DOHH2 (cell line): Measurements from ENCODE around the gene CACNA2D3.

Source experiments
- EZH2phosphoT487 ChIP-seq: fragments of 200-600 bp; sonication (generic); IDR thresholded peaks from 2 replicates; pipeline ENCODE4 v1.6.1; 2017; ENCODE audit warnings: borderline replicate concordance, mild to moderate bottlenecking, antibody characterized with exemption, low read length, moderate library complexity, mixed read lengths
- TF ChIP-seq, protein P1 (sequence below): fragments of 200-600 bp; sonication (generic); IDR thresholded peaks from one replicate; pipeline ENCODE4 v1.5.1; 2014; ENCODE audit warnings: antibody characterized with exemption, mild to moderate bottlenecking, low read depth, low read length; ENCODE audit not compliant: poor library complexity, severe bottlenecking

DNA sequence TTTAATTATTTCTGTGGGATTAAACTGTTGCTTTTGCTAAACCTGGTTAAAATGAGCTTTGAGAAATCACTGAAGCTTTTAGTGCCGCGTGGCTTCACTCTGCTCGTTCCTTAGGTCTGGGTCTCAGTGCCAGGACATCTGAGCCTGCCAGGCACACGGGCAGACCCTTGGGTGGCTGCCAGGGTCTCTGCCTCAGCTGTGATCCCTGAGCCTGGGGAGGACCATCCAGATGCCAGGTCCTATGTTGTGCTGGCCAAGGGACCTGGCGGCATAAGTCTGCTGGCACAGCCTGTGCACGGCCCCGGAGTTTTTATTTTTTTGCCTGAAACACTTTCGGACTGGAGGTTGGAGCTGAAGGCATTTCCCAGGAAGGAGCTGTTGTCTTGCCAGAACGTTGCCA, 477.4 kb downstream of the CACNA2D3 start:
- TF ChIP-seq, protein P1, sequence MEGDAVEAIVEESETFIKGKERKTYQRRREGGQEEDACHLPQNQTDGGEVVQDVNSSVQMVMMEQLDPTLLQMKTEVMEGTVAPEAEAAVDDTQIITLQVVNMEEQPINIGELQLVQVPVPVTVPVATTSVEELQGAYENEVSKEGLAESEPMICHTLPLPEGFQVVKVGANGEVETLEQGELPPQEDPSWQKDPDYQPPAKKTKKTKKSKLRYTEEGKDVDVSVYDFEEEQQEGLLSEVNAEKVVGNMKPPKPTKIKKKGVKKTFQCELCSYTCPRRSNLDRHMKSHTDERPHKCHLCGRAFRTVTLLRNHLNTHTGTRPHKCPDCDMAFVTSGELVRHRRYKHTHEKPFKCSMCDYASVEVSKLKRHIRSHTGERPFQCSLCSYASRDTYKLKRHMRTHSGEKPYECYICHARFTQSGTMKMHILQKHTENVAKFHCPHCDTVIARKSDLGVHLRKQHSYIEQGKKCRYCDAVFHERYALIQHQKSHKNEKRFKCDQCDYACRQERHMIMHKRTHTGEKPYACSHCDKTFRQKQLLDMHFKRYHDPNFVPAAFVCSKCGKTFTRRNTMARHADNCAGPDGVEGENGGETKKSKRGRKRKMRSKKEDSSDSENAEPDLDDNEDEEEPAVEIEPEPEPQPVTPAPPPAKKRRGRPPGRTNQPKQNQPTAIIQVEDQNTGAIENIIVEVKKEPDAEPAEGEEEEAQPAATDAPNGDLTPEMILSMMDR, result no peak
- TF ChIP-seq EZH2phosphoT487, result no peak
